Measurements from ENCODE around the gene SDE2. TPM values are rescaled to one million over a fixed set of nuclear protein-coding genes. Genes with fewer than 3 reads are reported as not detected.

SDE2 gene
- total RNA-seq, 1 donor from 2014 or later = 15.0 TPM

- Mint-ChIP-seq H3K36me3 (ENCODE audit: insufficient read depth) (no peaks in the 10 kb centered on the region), H3K9me3 (ENCODE audit: low read depth) (no peaks in the 10 kb centered on the region), H3K4me1 (ENCODE audit: low read depth) (peaks cover 4% of the 10 kb centered on the region), H3K4me3 (ENCODE audit: low read depth) (no peak overlapping the region), H3K27ac (no peak overlapping the region), H3K27me3 (no peaks in the 10 kb centered on the region)
- no peak for TF ChIP-seq CTCF (IDR thresholded peaks at IDR 0.05; ENCODE audit: unreplicated experiment)
- no peak for DNase-seq (ENCODE audit: low spot score, unreplicated experiment)
Measured at GRCh38 chr1:226033582-226033981, 34.4 kb upstream of the SDE2 start.

- TF ChIP-seq CTCF (IDR thresholded peaks at IDR 0.05; ENCODE audit: unreplicated experiment) = no peak
- Mint-ChIP-seq H3K4me1 (ENCODE audit: low read depth) (peaks cover 8% of the 10 kb centered on the region), H3K27ac (no peak overlapping the region), H3K9me3 (ENCODE audit: low read depth) (no peaks in the 10 kb centered on the region), H3K27me3 (no peaks in the 10 kb centered on the region), H3K36me3 (ENCODE audit: insufficient read depth) (no peaks in the 10 kb centered on the region), H3K4me3 (ENCODE audit: low read depth) (no peak overlapping the region)
- no peak for DNase-seq (ENCODE audit: low spot score, unreplicated experiment)
Measured at GRCh38 chr1:226029568-226030225, 30.6 kb upstream of the SDE2 start.

- H3K36me3 Mint-ChIP-seq (ENCODE audit: insufficient read depth) = no peaks in the 10 kb centered on the region
- no peaks in the 10 kb centered on the region for H3K9me3 Mint-ChIP-seq (ENCODE audit: low read depth)
- peaks cover 8% of the 10 kb centered on the region for H3K4me1 Mint-ChIP-seq (ENCODE audit: low read depth)
- no peak for TF ChIP-seq CTCF (IDR thresholded peaks at IDR 0.05; ENCODE audit: unreplicated experiment)
- no peak overlapping the region for H3K4me3 Mint-ChIP-seq (ENCODE audit: low read depth)
- H3K27ac Mint-ChIP-seq = no peak overlapping the region
- no peak for DNase-seq (ENCODE audit: low spot score, unreplicated experiment)
- no peaks in the 10 kb centered on the region for H3K27me3 Mint-ChIP-seq
Measured at GRCh38 chr1:226029093-226029496, 30.0 kb upstream of the SDE2 start.

- Mint-ChIP-seq H3K27me3 (no peaks in the 10 kb centered on the region), H3K4me1 (ENCODE audit: low read depth) (peaks cover 8% of the 10 kb centered on the region), H3K36me3 (ENCODE audit: insufficient read depth) (no peaks in the 10 kb centered on the region), H3K27ac (no peak overlapping the region), H3K9me3 (ENCODE audit: low read depth) (no peaks in the 10 kb centered on the region), H3K4me3 (ENCODE audit: low read depth) (no peak overlapping the region)
- no peak for TF ChIP-seq CTCF (IDR thresholded peaks at IDR 0.05; ENCODE audit: unreplicated experiment)
- DNase-seq (ENCODE audit: low spot score, unreplicated experiment) = no peak
Measured at GRCh38 chr1:226027538-226028217, 28.5 kb upstream of the SDE2 start.

- no peak overlapping the region for H3K27ac Mint-ChIP-seq
- H3K4me3 Mint-ChIP-seq (ENCODE audit: low read depth) = no peak overlapping the region
- H3K9me3 Mint-ChIP-seq (ENCODE audit: low read depth) = no peaks in the 10 kb centered on the region
- no peaks in the 10 kb centered on the region for H3K27me3 Mint-ChIP-seq
- peaks cover 8% of the 10 kb centered on the region for H3K4me1 Mint-ChIP-seq (ENCODE audit: low read depth)
- DNase-seq (ENCODE audit: low spot score, unreplicated experiment) = no peak
- no peak for TF ChIP-seq CTCF (IDR thresholded peaks at IDR 0.05; ENCODE audit: unreplicated experiment)
- no peaks in the 10 kb centered on the region for H3K36me3 Mint-ChIP-seq (ENCODE audit: insufficient read depth)
Measured at GRCh38 chr1:226026833-226027232, 27.7 kb upstream of the SDE2 start.

Measured in progenitor cell of endocrine pancreas (in vitro differentiated cells).